UCSD-AML1 (cell line): Measurements from ENCODE around the gene CLSTN2.

Experiments used
- DNase-seq: peaks from one replicate; lab custom pipeline; 2025; ENCODE audit not compliant: unreplicated experiment; lab: John Stamatoyannopoulos, UW

CLSTN2 gene

DNA sequence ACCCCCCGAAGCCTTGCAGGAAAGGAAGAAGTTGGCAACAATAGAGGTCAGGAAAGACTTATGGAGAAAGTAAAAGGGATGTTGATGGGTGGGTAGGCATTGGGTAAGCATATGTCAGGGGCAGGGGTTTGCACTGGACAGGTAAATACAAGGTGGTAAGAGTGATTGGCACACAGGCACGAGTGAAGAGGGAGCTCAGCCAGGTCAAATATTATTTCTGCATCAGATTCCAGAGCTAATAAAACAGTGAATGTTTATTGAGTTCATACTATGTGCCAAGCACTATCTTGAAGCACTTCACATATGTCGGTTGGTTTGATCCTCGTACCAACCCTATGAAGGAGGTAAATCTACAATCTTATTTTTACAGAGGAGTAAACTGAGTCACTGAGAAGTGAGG lies 6.6 kb downstream of the CLSTN2 start:
- DNase-seq: no peak

DNA sequence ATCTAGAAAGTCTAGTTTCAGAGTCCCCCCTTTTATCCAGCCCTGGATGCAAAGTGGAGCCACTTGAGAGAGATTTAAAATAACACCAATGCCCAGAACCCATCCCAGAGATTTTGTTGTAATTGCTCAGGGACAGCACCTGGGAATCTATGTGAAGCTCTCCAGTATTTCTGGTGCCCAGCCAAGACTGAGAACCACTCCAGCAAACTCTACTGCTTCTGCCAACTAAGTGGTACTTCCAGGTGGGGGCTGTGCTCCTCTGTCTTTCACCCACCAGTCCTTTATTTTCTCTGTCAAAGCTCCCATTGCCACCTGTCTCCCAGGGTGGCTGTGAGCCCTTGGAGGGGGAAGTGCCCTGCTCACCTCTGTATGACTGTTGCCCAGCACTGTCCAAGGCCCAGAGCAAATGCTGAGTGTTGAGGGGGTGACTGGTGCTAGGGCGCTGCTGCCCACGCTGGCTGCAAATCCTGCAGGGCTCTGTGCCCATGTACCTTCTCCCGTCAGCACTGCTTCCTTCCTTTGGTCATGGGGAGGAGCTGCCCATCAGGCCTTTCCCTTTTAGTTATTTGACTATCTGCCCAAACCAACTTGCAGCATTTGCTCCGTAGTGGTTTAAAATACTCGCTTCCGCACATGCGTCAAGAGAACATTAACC lies 9.4 kb downstream of the CLSTN2 start:
- DNase-seq: no peak

DNA sequence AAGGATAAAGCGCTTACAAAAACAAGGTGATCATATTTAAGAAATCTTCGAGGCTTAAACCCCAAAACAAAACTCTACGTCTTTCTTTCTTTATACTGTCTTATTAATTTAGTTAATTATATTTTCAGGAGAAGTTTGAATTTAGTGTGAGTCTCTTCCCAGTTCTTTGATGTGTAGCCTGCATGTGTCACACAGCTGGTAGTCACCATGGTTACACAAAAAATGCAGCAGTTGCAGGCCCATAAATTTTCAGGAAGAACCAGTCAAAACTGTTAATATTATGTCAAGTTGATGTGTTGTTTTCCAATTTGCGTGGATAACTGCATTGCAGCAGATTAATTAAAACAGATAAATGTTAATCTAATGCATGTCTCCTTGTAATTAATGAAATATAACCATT lies 10.4 kb downstream of the CLSTN2 start:
- DNase-seq: no peak

DNA sequence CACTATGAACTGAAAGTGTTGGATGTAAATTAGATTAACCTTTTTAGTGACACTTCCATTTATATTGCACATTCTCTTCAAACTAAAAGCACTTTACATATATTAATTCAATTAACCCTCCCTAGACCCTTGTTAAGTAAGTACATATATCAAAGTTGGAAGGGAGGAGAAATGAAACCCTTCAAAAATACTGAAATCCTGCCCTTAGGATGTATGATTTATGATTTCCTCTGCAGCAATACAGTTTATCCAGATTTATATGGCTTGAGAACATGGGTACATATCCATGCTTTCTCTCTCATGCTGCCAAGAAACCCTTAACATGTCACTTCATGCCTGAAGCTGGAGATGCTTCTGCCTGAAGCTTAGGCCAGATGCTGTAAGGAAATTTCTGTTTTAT lies 11.0 kb downstream of the CLSTN2 start:
- no peak for DNase-seq

DNA sequence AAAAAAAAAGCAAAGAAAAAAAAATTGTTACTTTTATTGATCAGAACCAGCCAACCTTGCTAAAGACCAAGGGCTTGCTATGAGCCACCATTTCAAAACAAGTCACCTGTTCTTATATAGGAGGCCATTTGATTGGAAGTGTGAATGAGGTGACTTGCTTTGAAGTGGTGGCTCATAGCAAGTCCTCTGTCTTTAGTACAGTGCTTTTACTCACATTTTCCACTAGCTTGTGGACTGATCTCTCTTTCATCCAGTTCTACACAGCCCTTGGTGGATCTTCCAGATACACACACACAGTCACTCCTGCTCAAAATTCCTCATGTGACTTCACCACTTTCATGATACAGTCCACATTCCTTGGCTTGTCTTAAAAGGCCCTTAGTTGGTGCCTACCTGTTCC lies 13.5 kb downstream of the CLSTN2 start:
- no peak for DNase-seq

DNA sequence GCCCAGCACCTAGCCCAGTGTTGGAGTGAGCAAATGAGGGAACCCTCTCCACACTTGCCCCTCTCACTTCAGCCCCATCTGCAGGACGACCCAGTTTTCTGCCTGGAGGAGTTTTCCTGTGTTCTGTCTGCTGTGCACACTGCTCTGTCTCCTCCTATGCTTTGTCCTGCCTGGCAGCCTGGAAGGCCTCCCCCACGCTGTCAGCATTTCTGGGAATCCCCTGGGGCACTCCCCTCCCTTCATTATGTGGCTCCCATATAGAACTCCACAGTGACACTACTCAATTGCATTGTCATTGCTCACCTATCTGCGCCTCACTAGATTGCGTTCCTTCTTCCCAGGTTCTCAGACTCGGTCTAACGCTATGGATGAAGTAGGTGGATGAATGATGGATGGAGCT lies 13.9 kb downstream of the CLSTN2 start:
- DNase-seq: no peak

DNA sequence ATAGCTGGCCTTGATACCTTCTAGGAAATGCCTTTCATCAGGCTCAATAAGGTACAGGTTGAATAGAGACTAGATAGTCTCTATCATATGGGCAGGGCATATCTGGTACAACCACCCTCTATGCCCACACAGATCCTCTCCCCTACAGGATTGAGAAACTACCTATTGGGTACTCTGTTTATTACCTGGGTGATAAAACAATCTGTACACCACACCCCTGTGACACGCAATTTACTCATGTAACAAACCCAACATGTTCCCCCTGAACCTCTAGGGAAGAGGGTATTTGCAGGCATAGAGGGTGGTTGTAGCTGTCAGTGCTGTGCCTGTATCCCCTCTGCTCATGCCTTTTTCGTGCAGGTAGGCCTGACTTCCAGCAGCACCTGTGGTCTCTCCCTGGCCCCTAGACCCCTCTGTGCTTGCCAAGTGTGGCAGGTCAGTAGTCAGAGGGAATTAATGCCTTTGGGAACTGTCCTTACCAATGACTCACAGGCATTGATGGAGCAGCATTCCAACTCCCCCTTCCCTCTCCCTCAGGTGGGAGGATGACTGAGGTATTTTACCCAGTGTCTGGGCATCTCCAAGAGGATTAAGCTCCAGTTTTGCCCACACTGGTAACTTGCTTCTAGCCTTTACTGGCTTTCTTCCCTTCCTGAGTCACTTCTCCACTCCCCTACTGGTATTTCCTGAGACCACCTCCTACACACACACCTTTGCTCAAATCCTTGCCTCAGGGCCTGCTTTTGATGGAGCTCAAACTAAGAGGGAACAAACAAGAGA lies 18.3 kb downstream of the CLSTN2 start:
- DNase-seq: no peak

DNA sequence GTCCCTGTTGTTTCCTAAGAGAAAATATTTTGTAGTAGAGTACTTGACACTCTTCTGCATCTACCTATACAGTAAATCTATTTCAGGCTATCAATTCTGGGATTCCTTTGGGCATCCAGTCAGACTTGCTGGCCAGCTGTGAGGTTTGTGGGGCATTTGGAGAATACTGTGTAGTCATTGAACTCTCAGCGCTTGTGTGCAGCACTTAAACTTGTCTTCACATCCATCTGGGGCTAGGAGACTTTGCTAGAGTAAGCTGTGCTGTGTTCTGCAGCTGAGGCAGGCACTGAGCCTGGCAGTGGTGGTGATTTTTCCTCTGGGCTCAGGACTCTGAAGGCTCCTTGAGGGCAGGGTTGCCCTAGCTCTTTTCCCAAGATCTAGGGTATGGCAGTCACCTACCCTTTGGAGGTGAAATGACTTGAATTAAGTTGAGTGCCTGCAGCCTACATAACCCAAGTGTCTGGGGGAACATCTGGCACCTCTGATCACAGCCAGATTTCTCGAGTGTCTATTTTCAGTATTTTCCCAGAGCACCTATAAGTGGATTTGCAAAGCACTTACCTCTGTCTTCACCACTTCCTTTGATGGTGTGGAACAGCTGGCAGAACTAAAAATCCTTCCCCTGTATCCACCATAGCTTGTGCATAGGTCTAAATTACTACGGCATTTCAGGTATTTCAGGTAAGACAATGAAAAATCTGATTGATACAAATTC lies 19.3 kb downstream of the CLSTN2 start:
- DNase-seq: no peak

DNA sequence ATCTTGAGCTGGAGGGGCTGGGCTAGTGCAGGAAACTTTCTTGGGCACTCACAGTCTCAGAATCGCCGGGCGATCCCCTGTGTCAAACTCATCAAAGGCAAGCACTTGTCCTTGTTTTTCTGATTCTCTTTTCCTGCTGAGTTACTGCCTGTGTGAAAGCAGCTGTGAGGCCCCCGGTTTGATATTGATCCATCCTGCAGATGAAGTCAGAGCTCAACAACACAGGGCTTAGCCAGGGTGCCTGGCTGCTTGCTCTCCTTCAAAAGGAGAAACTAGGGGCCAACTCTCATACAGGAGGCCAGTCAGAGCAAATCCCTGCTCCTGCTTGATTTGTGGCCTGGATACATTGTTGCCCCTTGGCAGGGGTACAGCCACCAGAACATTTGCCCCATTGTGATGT lies 22.9 kb downstream of the CLSTN2 start:
- no peak for DNase-seq

DNA sequence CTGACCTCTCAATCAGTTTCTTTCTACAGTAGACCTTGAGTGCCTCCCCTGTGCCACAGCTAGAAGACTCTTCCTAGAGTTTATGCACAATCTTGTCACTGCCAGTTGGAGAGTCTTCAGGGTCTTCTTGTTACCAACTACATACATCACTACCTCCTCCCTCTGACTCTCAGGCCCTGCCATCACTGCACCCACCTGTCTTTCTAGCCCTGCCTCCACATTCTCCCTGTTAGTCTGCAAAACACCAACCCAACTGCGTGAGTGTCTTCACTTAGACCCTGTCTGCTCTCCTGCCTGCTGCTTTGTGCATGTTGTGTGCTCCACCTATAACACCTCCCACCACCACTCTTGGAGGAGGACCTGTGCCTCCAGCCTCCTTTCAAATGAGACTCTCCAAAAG lies 34.4 kb downstream of the CLSTN2 start:
- no peak for DNase-seq

DNA sequence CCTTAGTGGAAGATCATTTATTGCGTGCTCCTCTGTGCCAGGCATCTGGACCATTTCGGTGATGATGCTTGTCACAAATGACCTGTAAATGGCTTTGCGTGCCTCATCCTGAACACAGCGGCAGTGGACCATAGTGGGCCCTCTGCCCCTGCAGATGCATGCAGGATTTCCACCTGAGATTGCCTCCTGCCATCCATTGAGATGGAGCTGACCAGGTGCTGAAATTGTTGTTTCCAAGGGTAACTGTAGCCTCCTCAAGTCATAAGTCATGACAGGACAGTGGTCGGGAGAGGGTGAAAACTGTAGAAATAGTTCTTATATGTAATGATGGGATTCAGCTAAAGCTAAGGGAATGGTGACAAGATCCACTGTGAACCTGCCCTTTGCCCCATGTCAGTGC lies 35.5 kb downstream of the CLSTN2 start:
- DNase-seq: no peak

DNA sequence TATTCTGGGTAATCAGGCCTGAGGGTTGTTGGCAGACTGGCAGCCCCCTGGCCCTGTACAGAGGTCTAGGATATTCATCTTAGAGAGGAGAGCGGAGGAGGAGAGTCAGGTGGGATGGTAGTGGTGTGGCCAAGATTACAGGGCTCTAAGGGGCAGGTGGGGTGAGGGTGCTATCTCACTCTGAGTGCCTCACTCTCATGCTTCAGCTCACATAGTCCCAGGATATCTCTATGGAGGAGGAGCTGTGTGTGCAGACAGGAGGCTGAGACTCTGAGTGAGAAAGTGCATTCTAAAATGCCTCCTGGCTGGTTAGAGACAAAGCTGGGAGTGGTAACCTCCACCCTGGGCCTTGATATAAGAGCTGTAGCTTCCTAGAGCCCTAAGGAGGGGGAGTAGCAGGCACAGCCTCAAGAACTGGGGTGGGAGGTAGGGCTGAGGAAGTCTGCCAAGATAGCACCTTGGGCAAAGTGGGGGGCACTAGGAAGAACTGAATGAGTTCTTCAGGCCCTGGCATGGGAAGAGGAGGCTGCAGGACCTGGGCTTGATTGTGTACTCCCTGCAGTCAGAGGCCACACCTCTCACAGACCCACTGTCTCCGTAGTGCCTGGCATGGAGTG lies 39.9 kb downstream of the CLSTN2 start:
- no peak for DNase-seq

DNA sequence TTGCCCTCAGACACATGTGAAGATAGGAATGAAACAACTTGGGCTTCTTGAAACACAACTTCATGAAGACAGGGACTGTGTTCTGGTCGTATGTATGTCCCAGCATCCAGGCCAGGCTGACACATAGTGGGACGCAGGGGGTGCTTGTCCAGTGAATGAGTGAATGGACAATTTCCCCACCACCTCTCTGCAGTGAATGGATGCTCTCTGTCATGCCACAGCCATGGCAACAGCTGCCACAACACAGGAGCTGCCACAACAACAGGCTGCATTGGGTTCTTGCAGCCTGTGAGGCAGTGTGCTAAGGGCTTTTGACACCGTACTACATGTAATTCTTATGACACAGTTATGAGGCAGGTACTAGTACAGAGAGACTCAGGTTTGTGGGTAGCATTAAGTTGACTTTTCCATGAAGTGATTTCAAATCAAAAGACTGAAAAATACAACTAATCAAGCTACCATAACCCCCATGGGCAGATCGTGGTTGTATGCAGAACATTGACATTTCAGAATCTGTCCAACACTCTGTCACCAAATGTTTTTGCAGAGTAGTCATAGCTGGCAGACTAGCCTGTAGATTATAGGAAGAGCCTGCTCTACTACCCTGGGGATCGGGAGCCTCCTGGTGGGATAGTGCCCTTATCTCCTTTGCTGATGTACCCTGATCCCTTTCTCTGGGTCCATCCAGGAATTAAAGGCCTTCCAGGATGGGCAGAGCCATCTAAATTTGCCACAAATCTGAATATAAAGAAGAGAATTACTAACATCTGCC lies 40.8 kb downstream of the CLSTN2 start:
- no peak for DNase-seq

DNA sequence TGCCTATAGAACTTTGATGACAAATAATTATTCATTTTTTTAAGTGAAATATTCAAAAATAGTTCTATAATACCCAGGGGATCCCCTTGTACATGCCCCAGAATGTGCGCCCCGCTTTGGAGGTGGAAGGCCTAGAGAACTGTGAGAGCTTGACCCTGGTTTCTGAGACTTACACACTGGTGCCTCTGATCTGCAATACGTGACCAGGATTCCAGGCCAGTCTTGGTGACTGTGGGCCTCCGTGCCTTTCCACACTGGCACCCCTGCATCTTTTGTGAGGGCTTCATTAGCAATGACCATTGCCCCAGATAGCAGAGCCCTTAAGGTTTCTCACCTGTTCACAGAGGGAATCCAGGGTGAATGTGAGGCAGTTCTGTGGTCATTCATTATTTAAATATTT lies 44.0 kb downstream of the CLSTN2 start:
- no peak for DNase-seq

DNA sequence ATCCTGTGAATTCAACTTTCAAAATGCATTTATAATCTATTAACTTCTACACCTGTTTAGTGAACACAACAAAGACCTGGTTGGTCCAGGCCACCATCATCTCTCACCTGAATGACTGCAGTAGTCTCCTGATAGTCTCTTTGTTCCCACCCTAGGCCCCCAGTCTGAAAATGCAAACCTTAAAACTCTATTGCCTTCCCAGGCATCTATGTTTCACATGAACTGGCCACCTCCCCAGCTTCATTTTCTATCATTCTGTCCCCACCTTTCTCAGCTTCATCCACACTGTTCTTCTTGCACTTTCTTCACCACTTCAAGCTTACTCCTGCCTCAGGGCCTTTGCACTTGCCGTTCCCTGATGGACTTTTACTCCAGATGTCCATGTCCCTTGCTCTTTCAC lies 45.0 kb downstream of the CLSTN2 start:
- no peak for DNase-seq

DNA sequence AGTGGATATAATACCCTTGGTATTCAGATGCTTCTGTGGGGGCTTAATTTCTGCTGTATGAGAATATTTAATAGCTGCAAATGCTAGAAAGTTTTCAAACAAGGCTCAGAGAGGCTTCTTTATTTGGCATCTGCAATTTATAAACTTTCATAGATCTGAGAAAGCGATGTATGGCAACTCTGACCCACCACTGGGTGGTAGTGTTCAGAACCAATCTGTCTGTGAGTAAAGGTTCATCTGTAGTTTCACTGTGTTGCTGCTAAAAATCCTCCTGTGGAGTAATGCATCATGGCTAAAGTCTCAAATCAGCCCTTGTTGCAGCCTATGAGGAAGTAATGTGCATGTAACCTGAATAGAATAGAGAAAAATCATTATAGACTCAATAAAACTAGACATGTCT lies 47.4 kb downstream of the CLSTN2 start:
- DNase-seq: no peak

DNA sequence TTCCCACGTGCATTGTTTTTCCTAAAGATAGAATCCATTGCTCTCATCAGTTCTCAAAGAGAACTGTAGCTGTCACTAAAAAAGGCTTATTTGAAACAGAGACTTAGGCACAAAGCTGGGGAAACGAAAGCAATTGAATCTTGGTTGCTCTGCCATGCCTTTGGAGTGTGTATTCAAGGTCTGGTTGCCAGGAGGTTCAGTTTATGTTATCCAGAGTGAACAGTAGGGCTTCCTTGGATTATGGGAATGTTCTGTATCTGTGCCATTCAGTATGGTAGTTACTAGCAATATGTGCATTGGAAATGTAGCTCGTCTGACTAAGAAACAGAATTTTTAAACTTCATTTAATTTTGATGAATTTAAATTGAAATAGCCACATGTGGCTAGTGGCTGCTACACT lies 50.6 kb downstream of the CLSTN2 start:
- DNase-seq: no peak

DNA sequence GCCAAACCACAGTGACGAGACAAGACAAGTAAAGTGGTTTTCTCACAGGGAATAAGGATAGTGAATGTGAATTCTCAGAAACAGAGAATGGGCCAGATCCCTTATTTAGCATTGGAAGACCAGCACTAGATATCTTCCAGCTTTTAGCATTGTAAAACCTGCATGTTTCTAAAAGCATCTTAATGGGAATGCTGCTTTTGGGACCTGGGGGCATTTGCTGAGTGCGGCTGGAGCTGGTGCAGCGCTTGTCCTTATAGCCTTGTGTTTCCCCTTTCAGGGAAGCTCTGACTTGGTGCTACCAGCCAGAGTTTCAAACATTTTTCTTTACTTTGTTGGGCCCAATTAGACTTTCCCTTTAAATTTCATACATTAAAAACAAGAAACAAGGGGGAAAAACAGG lies 52.9 kb downstream of the CLSTN2 start:
- no peak for DNase-seq

DNA sequence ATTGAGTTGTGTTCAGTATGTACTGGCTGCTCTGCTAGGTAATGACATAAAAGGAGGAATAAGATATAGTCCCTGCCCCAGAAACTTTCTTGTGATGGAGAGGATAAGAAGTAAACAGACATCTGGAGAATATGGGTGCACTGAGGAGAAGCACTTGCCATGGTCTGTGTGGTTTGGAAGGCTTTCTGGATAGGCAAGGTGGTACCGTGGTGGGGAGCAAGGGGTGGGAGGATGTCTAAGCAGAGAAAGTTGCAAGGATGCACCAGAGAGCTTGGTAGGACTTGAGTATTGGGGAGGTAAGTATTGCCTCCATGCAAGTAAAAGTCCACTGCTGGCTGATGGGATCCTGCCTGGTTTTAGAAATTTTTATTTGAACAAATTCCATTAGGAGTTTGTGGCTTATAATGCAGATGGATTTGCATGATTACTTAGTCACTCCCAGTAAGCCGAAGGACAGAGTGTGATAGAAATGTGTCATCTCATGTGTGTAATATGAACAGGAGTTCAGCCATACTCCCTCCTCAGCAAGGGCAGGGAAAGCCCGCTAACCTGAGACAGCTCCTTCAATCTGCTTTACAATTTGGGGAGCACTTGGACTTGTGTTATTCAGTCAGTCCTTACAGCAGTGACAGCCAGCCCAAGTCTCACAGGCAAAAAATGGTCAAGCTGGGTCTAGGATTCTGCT lies 53.6 kb downstream of the CLSTN2 start:
- no peak for DNase-seq

DNA sequence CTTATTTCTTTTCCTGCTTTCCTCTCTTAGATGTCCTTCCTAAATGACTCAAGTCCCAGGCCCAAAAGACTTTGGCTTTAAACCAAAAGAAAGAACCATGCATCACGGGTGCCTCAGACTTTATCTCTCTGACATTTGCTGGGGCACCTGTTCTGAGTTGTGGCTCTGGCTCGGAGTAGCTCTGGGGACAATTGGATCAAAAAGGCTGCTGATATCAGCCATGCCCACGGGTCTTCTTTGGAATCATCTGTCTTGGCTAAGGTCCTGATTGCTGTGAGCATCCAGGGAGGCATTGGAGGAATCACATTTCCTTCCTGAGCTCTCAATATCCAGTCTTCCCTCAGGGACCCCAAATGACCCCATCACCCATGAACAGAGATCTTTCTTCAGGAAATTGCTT lies 59.9 kb downstream of the CLSTN2 start:
- no peak for DNase-seq

DNA sequence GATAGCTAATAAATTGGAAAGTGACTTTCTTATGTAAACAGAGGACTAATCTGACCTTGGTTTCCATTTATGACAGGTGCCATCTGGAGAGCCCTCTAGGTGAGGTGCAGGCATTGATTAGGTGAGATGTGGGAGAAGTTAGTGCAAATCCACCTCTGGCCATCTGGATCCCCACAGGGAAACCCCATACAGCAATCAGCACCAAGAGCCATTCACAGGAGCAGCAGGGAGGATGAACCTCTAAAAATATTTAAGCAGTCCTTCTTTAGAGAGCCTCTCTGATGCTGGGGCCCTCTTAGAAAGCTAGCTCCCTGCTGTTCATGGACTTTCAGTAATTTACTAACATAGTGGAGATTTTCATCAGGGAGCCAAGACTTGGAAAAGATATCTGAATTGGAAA lies 69.3 kb downstream of the CLSTN2 start:
- DNase-seq: no peak
